MM.1S (cell line): Measurements from ENCODE around the gene HCCS.

ENCODE experiments used
- CTCF ChIP-seq: fragments of 300-600 bp; sonication (generic); IDR thresholded peaks from 2 replicates; pipeline ENCODE4 v1.5.1; 2016; ENCODE audit warnings: antibody characterized with exemption, low read length, mixed read lengths
- EZH2 ChIP-seq: fragments of 300-600 bp; sonication (generic); optimal IDR thresholded peaks from 2 replicates; pipeline ENCODE3; 2017; ENCODE audit warnings: low read depth, mild to moderate bottlenecking, antibody characterized with exemption, low read length, mixed read lengths
- EZH2phosphoT487 ChIP-seq: fragments of 300-600 bp; sonication (generic); IDR thresholded peaks from 2 replicates; pipeline ENCODE4 v1.6.1; 2018; ENCODE audit warnings: antibody characterized with exemption, low read length

GRCh38 chrX:11131146-11131545 is 20.0 kb downstream of the HCCS start:
- TF ChIP-seq CTCF: no peak
- TF ChIP-seq EZH2: no peak
- TF ChIP-seq EZH2phosphoT487: no peak
